Chondrocyte (in vitro differentiated cells): Measurements from ENCODE around the gene GPATCH2. TPM values are rescaled to one million over a fixed set of nuclear protein-coding genes. Genes with fewer than 3 reads are reported as not detected.

Experiments
- DNase-seq: peaks from one replicate; pipeline ENCODE4 v3.0.0; 2021; ENCODE audit warnings: mixed read lengths, low spot score
- H3K27ac Mint-ChIP-seq: one replicate; pipeline ENCODE4 v1.8.0; 2021; ENCODE audit warnings: mild to moderate bottlenecking, moderate library complexity, mixed read lengths; ENCODE audit not compliant: unreplicated experiment
- H3K27me3 Mint-ChIP-seq: 2 replicates; pipeline ENCODE4 v1.8.0; 2021; ENCODE audit warnings: low read depth, mixed read lengths
- H3K36me3 Mint-ChIP-seq: 2 replicates; pipeline ENCODE4 v1.8.0; 2021; ENCODE audit warnings: low read depth, mixed read lengths
- H3K4me1 Mint-ChIP-seq: 2 replicates; pipeline ENCODE4 v1.8.0; 2021; ENCODE audit warnings: low read depth, mild to moderate bottlenecking, mixed read lengths
- H3K4me3 Mint-ChIP-seq: one replicate; pipeline ENCODE4 v1.8.0; 2021; ENCODE audit warnings: mild to moderate bottlenecking, moderate library complexity, mixed read lengths; ENCODE audit not compliant: unreplicated experiment
- H3K9me3 Mint-ChIP-seq: 2 replicates; pipeline ENCODE4 v1.8.0; 2021; ENCODE audit warnings: low read depth, mixed read lengths
- total RNA-seq: library from RNA; stranded (reverse); gene quantifications from 3 replicates; pipeline ENCODE4 v1.2.1, GENCODE V29; 2021
- TF ChIP-seq, protein P1 (sequence below): fragments of 200-600 bp; sonication (generic); IDR thresholded peaks from 2 replicates; pipeline ENCODE4 v1.5.0; 2021; ENCODE audit warnings: antibody characterized with exemption, mild to moderate bottlenecking, moderate library complexity

GPATCH2 gene
- total RNA-seq, 1 donor from 2014 or later, result 10.4 TPM

DNA sequence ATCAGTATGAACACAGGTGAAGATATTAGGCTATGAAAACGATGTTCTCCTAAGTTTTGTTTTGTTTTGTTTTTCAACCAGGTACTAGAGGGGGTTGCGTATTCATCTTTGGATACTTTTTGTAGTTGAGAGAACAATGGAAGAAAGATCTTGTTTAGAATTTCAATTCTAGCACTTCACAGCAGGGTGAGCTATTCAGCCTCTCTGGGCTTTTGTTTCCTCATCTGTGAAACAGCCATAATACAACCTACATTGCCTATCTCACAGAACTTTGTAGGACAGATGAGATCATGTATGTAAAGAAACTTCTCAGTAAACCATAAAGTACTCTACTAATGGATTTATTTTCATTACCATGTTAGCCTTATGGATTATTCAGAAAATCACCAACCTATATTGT, 199.5 kb downstream of the GPATCH2 start:
- Mint-ChIP-seq H3K9me3 (no peaks in the 10 kb centered on the region), H3K36me3 (peaks cover 8% of the 10 kb centered on the region), H3K27me3 (no peaks in the 10 kb centered on the region), H3K27ac (no peak overlapping the region), H3K4me3 (no peak overlapping the region), H3K4me1 (no peaks in the 10 kb centered on the region)
- no peak for DNase-seq
- TF ChIP-seq, protein P1, sequence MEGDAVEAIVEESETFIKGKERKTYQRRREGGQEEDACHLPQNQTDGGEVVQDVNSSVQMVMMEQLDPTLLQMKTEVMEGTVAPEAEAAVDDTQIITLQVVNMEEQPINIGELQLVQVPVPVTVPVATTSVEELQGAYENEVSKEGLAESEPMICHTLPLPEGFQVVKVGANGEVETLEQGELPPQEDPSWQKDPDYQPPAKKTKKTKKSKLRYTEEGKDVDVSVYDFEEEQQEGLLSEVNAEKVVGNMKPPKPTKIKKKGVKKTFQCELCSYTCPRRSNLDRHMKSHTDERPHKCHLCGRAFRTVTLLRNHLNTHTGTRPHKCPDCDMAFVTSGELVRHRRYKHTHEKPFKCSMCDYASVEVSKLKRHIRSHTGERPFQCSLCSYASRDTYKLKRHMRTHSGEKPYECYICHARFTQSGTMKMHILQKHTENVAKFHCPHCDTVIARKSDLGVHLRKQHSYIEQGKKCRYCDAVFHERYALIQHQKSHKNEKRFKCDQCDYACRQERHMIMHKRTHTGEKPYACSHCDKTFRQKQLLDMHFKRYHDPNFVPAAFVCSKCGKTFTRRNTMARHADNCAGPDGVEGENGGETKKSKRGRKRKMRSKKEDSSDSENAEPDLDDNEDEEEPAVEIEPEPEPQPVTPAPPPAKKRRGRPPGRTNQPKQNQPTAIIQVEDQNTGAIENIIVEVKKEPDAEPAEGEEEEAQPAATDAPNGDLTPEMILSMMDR, result peak; percentile 33

DNA sequence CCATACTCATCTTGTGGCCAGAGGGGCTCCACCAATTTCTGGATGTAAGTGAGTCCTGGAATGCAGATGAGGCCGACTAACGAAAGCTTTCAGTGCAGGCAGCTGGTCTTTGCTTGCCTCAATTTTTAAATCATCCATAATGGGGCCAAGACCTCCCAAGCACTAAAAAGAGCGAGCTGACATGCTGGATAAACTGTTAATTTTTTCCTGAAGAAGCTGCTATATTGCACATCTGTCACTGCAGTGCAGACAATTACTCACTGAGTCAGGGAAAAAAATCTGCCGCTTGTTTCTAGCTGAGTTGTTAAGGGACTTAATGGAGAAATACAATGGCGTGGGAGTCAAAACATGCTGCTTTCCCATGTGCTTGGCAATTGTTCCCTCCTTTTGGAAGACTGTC, 205.5 kb downstream of the GPATCH2 start:
- no peak for DNase-seq
- Mint-ChIP-seq H3K9me3 (no peaks in the 10 kb centered on the region), H3K4me3 (no peak overlapping the region), H3K27me3 (no peaks in the 10 kb centered on the region), H3K4me1 (no peaks in the 10 kb centered on the region), H3K27ac (no peak overlapping the region), H3K36me3 (peaks cover 2% of the 10 kb centered on the region)
- TF ChIP-seq, protein P1, result no peak

DNA sequence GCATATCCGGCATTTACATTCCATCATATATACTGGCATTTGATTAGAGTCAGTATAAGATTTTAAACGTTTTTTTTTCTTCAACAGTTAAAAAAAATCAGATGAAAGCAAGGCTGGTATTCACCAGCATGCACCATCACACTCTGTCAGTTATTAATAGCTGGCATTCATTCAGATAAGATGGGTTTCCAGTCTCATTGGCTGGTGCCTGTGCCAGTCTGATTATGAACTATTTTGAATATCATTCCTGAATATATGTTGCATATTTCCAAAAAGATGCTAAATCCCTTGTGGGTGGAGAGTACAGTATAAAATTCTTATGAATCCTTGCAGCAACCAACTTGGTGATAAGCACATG, 211.7 kb downstream of the GPATCH2 start:
- no peaks in the 10 kb centered on the region for H3K27me3 Mint-ChIP-seq
- DNase-seq, result no peak
- H3K9me3 Mint-ChIP-seq, result no peaks in the 10 kb centered on the region
- H3K4me3 Mint-ChIP-seq, result no peak overlapping the region
- no peak overlapping the region for H3K27ac Mint-ChIP-seq
- TF ChIP-seq, protein P1, result no peak
- H3K4me1 Mint-ChIP-seq, result no peaks in the 10 kb centered on the region
- H3K36me3 Mint-ChIP-seq, result no peaks in the 10 kb centered on the region

DNA sequence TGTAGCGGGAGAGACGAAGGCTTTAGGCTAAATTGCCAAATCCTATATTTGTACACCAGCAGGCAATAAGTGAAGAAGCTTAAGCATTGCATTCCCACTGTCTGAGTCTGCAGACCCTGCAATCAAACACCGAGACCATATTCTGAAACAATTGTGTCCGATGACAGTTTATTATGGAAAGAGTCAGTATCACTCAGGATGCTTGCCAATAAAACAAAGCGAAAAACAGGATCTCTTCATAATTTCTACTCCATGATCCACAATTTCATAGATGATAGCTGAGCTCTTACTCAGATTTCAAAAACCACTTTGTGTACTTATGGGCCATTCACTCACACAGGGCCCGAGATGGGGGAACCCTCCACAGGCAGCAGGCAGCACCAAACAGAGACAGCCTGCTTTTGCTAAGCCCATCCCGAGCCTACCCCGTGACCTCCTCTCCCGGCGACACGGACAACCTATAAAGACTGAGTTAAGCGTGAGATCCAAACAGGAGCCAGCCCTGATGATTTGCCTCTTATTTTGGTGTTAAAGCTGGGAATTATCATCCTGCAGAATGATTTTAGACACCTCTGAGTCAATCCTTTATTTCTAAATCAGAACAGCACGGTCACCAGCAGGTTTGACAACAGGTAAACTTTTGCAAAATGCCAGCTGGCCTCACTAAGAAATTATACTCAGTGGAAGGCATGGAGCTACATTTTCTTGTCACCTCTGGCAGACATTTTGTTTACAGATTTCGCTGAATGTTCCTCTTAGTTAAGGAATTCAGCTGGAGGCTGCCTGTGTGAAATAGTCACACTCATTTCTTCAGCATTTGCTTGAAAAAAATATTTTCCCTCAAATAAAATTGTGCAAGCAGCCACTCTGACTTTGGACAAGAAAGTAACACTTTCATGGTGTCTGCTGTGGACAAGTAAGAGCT, 212.4 kb downstream of the GPATCH2 start:
- Mint-ChIP-seq H3K27me3 (no peaks in the 10 kb centered on the region), H3K4me3 (no peak overlapping the region), H3K27ac (no peak overlapping the region), H3K4me1 (no peaks in the 10 kb centered on the region), H3K9me3 (no peaks in the 10 kb centered on the region), H3K36me3 (no peaks in the 10 kb centered on the region)
- DNase-seq, result no peak
- TF ChIP-seq, protein P1, result no peak

DNA sequence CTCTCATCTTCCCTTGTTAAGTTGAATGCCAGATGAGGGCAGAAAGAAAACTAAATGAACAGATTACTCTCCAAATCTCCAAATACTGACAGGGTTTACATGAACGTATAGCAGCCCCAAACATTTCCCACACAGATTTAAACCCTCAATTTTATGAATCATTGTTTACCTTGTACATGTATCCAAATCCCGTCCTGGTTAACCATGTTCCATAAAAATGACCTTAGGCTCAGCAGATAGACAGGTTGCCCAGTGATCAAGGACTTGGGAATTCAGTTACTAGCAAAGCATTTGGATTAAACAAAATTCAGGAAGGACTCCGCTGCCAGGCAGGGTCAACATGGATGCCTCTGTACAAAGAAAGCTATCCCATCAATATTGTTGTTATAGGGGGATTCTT, 213.5 kb downstream of the GPATCH2 start:
- H3K4me3 Mint-ChIP-seq, result no peak overlapping the region
- H3K9me3 Mint-ChIP-seq, result no peaks in the 10 kb centered on the region
- H3K27ac Mint-ChIP-seq, result no peak overlapping the region
- H3K4me1 Mint-ChIP-seq, result no peaks in the 10 kb centered on the region
- DNase-seq, result no peak
- TF ChIP-seq, protein P1, result no peak
- no peaks in the 10 kb centered on the region for H3K36me3 Mint-ChIP-seq
- H3K27me3 Mint-ChIP-seq, result no peaks in the 10 kb centered on the region
